ENCODE results near the gene BCAS3.
"Not testable (repeated sequence)": the region's sequence is repeated elsewhere in the genome, so short reads cannot be mapped to it uniquely, and the experiment has no call there.

BCAS3 gene

DNA sequence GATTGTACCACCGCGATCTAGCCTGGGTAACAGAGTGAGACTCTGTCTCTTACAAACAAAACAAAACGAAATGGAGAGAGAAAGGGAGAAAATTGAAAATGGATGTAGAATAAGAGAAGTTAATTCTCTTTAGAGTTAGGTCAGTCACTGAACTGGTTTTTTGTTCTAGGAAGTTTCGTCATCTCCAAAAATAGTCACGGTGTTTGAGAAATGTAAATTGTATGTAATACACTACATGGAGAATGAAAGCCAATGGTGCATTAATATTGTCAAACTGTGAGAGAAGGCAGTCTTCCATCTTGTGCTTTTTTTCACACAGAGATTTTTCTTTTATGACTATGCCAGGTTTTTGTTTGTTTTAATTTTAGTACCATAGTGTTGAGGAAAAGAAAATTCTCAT is 145.9 kb downstream of the BCAS3 start:
- no peak overlapping the region for H3K4me3 Mint-ChIP-seq
- H3K36me3 Mint-ChIP-seq (ENCODE audit: low read depth): no peaks in the 10 kb centered on the region
- H3K4me1 Mint-ChIP-seq (ENCODE audit: low read depth): no peaks in the 10 kb centered on the region
- no peaks in the 10 kb centered on the region for H3K9me3 Mint-ChIP-seq
- no peak overlapping the region for H3K27ac Mint-ChIP-seq
- no peaks in the 10 kb centered on the region for H3K27me3 Mint-ChIP-seq

- H3K4me1 Mint-ChIP-seq (ENCODE audit: low read depth): no peaks in the 10 kb centered on the region
- no peaks in the 10 kb centered on the region for H3K36me3 Mint-ChIP-seq (ENCODE audit: low read depth)
- H3K4me3 Mint-ChIP-seq: no peak overlapping the region
- H3K9me3 Mint-ChIP-seq: no peaks in the 10 kb centered on the region
- H3K27me3 Mint-ChIP-seq: no peaks in the 10 kb centered on the region
- no peak overlapping the region for H3K27ac Mint-ChIP-seq
Measured at GRCh38 chr17:60825351-60825750, 147.7 kb downstream of the BCAS3 start.

GRCh38 chr17:60827943-60828342 is 150.3 kb downstream of the BCAS3 start:
- H3K4me1 Mint-ChIP-seq (ENCODE audit: low read depth): no peaks in the 10 kb centered on the region
- no peak overlapping the region for H3K4me3 Mint-ChIP-seq
- H3K27me3 Mint-ChIP-seq: no peaks in the 10 kb centered on the region
- no peaks in the 10 kb centered on the region for H3K9me3 Mint-ChIP-seq
- H3K36me3 Mint-ChIP-seq (ENCODE audit: low read depth): no peaks in the 10 kb centered on the region
- H3K27ac Mint-ChIP-seq: no peak overlapping the region

DNA sequence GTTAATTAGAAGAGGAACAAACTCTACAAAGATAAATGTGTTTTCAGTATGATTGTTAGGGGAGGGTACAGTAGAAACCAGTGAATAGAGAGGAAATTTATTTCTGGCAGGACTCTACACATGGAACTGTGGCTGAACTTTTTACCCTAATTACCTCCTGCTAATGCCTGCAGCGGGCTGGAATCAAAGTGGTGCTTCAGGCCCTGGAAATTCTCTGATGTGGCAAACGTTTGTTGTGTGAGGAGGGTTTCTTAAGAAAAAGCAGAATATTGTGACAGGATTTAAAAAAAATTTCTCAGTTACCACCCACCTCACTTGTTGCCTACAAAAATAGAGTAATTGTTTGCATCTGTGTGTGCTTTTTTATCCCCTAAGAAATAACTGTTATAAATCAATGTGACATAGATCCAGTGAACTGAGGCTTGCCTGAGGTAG is 154.5 kb downstream of the BCAS3 start:
- Mint-ChIP-seq H3K4me1 (ENCODE audit: low read depth) (no peaks in the 10 kb centered on the region), H3K9me3 (no peaks in the 10 kb centered on the region), H3K27me3 (no peaks in the 10 kb centered on the region), H3K27ac (no peak overlapping the region), H3K4me3 (no peak overlapping the region), H3K36me3 (ENCODE audit: low read depth) (no peaks in the 10 kb centered on the region)

- H3K27me3 Mint-ChIP-seq: no peaks in the 10 kb centered on the region
- H3K36me3 Mint-ChIP-seq (ENCODE audit: low read depth): no peaks in the 10 kb centered on the region
Measured at GRCh38 chr17:60832631-60833030, 155.0 kb downstream of the BCAS3 start.

GRCh38 chr17:60840456-60840855 is 162.8 kb downstream of the BCAS3 start:
- Mint-ChIP-seq H3K27ac (no peak overlapping the region), H3K27me3 (no peaks in the 10 kb centered on the region), H3K36me3 (ENCODE audit: low read depth) (no peaks in the 10 kb centered on the region), H3K4me3 (no peak overlapping the region), H3K9me3 (no peaks in the 10 kb centered on the region), H3K4me1 (ENCODE audit: low read depth) (no peaks in the 10 kb centered on the region)

More at GRCh38 chr17:60832631-60833030, 155.0 kb downstream of the BCAS3 start:
- no peak overlapping the region for H3K27ac Mint-ChIP-seq
- H3K4me3 Mint-ChIP-seq: no peak overlapping the region
- no peaks in the 10 kb centered on the region for H3K9me3 Mint-ChIP-seq
- no peaks in the 10 kb centered on the region for H3K4me1 Mint-ChIP-seq (ENCODE audit: low read depth)

- Mint-ChIP-seq H3K4me3 (no peak overlapping the region), H3K36me3 (ENCODE audit: low read depth) (no peaks in the 10 kb centered on the region), H3K27ac (no peak overlapping the region), H3K27me3 (no peaks in the 10 kb centered on the region), H3K4me1 (ENCODE audit: low read depth) (no peaks in the 10 kb centered on the region), H3K9me3 (no peaks in the 10 kb centered on the region)
Measured at GRCh38 chr17:60845012-60845411, 167.4 kb downstream of the BCAS3 start.

GRCh38 chr17:60846175-60846574 is 168.5 kb downstream of the BCAS3 start:
- no peaks in the 10 kb centered on the region for H3K27me3 Mint-ChIP-seq
- no peaks in the 10 kb centered on the region for H3K36me3 Mint-ChIP-seq (ENCODE audit: low read depth)
- no peak overlapping the region for H3K27ac Mint-ChIP-seq
- H3K4me1 Mint-ChIP-seq (ENCODE audit: low read depth): no peaks in the 10 kb centered on the region
- no peaks in the 10 kb centered on the region for H3K9me3 Mint-ChIP-seq
- no peak overlapping the region for H3K4me3 Mint-ChIP-seq

DNA sequence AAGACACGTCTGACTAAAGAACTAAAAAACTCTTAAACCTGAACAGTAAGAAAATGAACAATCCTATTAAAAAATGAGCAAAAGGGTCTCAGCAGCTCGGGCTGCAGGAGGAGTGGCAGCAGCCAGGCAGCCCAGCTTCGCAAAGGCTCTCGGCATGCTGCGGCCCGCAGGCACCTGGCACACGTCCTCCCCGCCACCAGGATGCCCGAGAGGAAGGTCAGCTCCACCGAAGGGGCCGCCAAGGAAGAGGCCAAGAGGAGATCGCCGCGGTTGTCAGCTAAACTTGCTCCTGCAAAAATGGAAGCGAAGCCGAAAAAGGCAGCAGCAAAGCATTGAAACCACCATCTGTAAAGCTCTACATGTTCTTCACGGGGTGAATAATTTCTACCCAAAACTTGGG is 173.5 kb downstream of the BCAS3 start:
- Mint-ChIP-seq H3K27me3 (no peaks in the 10 kb centered on the region), H3K4me3 (no peak overlapping the region), H3K27ac (no peak overlapping the region), H3K4me1 (ENCODE audit: low read depth) (no peaks in the 10 kb centered on the region), H3K9me3 (no peaks in the 10 kb centered on the region), H3K36me3 (ENCODE audit: low read depth) (no peaks in the 10 kb centered on the region)

DNA sequence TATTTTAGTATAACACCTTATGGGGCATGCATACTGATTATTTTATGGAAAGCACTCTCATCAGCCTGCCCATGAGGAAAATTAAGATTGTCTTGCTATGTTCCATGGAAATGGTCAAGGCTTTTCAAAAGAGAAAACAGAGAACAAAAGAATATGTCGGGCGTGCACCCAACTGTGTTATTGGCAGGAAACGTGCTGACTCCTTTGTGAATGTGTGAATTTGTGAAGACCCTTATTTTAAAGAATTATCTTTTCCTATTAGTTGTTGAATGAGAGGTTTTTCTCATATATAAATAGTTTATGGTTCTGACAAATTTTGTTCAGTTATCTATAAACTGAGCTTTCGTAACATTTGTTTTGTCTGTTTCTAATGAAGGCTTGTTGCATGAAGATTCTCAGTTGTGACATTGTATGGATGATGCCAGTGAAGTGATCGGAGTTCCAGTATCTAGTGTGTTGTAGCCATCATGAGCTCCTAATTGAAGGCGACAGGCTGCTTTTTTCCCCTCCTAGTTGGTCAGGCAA is 180.0 kb downstream of the BCAS3 start:
- H3K4me1 Mint-ChIP-seq (ENCODE audit: low read depth): no peaks in the 10 kb centered on the region
- H3K36me3 Mint-ChIP-seq (ENCODE audit: low read depth): no peaks in the 10 kb centered on the region

DNA sequence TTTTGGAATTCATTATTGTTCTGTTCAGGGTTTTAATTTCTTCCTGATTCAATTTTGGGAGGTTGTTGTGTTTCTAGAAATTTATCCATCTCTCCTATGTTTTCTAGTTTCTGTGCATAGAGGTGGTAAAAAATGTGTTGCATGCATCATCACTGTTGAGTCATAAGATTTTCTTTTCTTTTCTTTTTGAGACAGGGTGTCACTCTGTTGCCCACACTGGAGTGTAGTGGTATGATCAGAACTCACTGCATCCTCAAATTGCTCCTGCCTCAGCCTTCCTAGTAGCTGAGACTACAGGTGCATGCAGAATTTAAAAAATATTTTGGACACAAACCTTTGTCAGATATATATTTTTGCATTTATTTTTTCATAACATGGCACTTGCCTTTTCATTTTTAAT is 184.8 kb downstream of the BCAS3 start:
- H3K9me3 Mint-ChIP-seq: no peaks in the 10 kb centered on the region
- no peaks in the 10 kb centered on the region for H3K36me3 Mint-ChIP-seq (ENCODE audit: low read depth)
- H3K4me3 Mint-ChIP-seq: no peak overlapping the region
- H3K27ac Mint-ChIP-seq: no peak overlapping the region
- H3K4me1 Mint-ChIP-seq (ENCODE audit: low read depth): peaks cover 22% of the 10 kb centered on the region
- H3K27me3 Mint-ChIP-seq: no peaks in the 10 kb centered on the region

More for the DNA sequence above, 180.0 kb downstream of the BCAS3 start:
- no peaks in the 10 kb centered on the region for H3K9me3 Mint-ChIP-seq
- H3K27ac Mint-ChIP-seq: no peak overlapping the region
- no peak overlapping the region for H3K4me3 Mint-ChIP-seq
- no peaks in the 10 kb centered on the region for H3K27me3 Mint-ChIP-seq

DNA sequence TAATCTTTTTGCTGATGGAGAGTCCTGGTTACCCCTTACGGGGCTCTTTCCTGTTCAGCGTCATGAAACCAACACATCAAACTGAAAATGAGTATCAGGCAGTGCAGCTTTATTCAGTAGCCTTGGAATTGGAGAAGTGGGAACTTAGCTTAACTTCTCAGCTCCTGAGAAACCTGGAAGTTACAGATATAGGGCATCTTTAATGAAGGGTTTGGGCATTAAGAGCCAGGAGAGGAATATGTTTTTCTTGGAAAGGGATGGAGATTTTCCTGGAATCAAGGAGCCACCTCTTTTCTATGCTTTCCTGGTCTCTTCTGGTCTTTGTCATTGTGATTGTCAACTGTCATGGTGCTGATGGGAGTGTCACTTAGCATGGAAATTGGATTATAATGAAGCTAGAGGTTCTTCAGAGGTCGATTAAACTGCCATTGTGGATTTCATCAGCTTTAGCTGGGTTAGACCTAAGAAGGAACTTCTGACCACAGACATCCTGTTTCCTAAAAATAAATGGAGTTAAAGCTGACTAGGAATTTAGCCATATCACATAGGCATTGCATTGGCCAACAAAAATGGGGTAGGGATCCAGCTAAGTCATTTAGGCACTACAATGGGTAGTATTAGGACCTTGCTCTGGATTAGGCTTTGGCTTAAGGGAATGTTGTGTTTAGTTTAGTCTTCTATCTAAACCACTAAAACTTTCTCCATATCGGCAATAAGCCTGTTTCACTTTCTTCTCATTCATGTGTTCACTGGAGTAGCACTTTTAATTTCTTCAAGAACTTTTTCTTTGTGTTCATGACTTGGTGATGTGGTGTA is 186.4 kb downstream of the BCAS3 start:
- peak overlapping the region; percentile 31 for H3K4me3 Mint-ChIP-seq
- H3K9me3 Mint-ChIP-seq: no peaks in the 10 kb centered on the region
- H3K36me3 Mint-ChIP-seq (ENCODE audit: low read depth): no peaks in the 10 kb centered on the region
- H3K4me1 Mint-ChIP-seq (ENCODE audit: low read depth): peaks cover 22% of the 10 kb centered on the region
- peak overlapping the region; percentile 78 for H3K27ac Mint-ChIP-seq
- no peaks in the 10 kb centered on the region for H3K27me3 Mint-ChIP-seq

DNA sequence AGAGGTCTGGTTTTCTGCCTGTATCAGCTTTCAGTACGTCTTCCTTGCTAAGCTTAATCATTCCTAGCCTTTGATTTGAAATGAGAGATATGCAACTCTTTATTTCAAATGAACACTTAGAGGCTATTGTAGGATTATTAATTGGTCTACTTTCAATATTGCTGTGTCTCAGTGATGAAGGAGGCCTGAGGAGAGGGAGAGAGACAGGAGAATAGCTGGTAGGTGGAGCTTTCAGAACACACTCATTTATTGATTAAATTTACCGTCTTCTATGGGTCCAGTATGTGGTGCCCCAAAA is 187.0 kb downstream of the BCAS3 start:
- Mint-ChIP-seq H3K36me3 (ENCODE audit: low read depth) (no peaks in the 10 kb centered on the region), H3K4me1 (ENCODE audit: low read depth) (peaks cover 22% of the 10 kb centered on the region), H3K27ac (no peak overlapping the region), H3K9me3 (no peaks in the 10 kb centered on the region), H3K4me3 (peak overlapping the region; percentile 4), H3K27me3 (no peaks in the 10 kb centered on the region)

- Mint-ChIP-seq H3K27me3 (no peaks in the 10 kb centered on the region), H3K36me3 (ENCODE audit: low read depth) (no peaks in the 10 kb centered on the region), H3K9me3 (no peaks in the 10 kb centered on the region), H3K4me3 (no peak overlapping the region), H3K4me1 (ENCODE audit: low read depth) (no peaks in the 10 kb centered on the region), H3K27ac (no peak overlapping the region)
Measured at GRCh38 chr17:60874772-60875171, 197.1 kb downstream of the BCAS3 start.

GRCh38 chr17:60886731-60887613 is 209.3 kb downstream of the BCAS3 start:
- H3K36me3 Mint-ChIP-seq (ENCODE audit: low read depth); H3K9me3 Mint-ChIP-seq; H3K27ac Mint-ChIP-seq; H3K27me3 Mint-ChIP-seq; H3K4me1 Mint-ChIP-seq (ENCODE audit: low read depth): not testable (repeated sequence)
- H3K4me3 Mint-ChIP-seq: peak overlapping the region; percentile 63
